ENCODE results near the gene PLCXD3. TPM values are rescaled to one million over a fixed set of nuclear protein-coding genes. Genes with fewer than 3 reads are reported as not detected.

Gene PLCXD3
- total RNA-seq, 2 donors from 2014 or later, result not detected

DNA sequence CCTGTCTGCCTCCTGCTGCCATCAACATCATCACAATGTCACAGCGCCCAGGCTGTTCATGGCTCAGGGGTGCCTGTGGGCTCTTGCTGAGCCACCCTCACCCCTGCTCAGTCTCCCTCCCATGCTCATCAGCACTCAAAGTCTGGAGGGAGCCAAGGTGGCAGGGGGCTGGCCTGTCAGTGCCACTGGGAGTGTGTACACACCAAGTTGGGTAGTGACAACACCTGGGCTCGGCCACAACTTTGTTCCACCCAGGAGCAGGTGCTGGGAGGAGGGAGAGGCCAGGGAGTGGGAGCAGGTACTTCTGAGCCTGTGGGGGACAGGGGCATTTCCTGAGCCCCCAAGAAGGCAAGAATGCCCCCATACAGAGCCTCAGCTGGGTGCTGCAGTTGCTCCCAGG is 219.6 kb downstream of the PLCXD3 start:
- no peaks in the 10 kb centered on the region for H3K4me1 Mint-ChIP-seq (ENCODE audit: low read depth in 2 of 2)
- peak in 1 of 2 donors; percentile 31 for ATAC-seq
- H3K4me3 Mint-ChIP-seq, result no peak overlapping the region
- DNase-seq (ENCODE audit: low spot score), result no peak
- peaks cover 12% of the 10 kb centered on the region for H3K9me3 Mint-ChIP-seq
- H3K27ac Mint-ChIP-seq, result no peak overlapping the region
- no peaks in the 10 kb centered on the region for H3K36me3 Mint-ChIP-seq
- H3K27me3 Mint-ChIP-seq, result no peaks in the 10 kb centered on the region

DNA sequence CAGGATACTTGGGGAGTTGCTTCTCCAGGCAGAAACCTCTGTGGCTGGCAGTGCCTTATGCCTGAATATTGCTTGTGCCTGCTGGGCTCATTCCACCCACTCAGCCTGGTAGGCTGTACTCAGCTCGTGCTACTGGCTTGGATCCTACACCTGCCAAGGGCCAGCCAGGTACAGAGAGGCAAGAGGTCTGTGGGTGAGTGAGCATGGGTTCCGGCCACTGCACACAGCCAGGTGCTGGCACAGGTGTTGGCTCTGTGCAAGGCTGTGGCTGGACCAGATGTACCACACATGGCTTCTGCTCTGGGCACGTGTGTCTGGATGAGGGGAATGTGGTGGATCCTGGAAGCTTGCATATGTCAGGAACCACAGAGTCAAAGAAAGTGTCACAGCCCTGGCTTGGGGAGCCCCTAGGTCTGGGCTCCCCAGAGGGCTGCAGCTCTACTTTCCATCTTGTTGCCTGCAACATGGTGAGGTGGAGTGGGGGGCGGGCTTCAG is 220.4 kb downstream of the PLCXD3 start:
- Mint-ChIP-seq H3K9me3 (peaks cover 12% of the 10 kb centered on the region), H3K4me1 (ENCODE audit: low read depth in 2 of 2) (no peaks in the 10 kb centered on the region), H3K27ac (no peak overlapping the region), H3K4me3 (no peak overlapping the region), H3K27me3 (no peaks in the 10 kb centered on the region), H3K36me3 (no peaks in the 10 kb centered on the region)
- ATAC-seq (peak in 1 of 2 donors; percentile 48), DNase-seq (ENCODE audit: low spot score) (no peak)

DNA sequence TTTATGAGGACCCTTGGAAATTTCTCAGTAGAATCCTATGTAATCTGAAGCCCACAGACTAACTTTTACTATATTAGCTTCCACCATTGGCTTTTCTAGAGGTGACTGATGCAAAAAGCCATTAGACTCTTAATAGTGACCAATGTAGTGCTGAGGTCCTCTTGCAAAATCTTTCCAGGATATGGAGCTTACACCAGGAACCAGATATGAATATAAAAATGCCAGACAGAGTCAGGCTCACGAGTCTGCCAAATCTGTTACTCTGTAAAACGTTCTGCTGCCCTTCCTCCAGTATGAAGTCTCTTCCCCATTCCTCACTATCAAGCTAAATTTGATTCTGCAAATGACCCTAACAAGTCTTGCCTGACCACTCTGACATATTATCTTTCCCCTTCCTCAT is 223.7 kb downstream of the PLCXD3 start:
- ATAC-seq, result no peak
- no peak overlapping the region for H3K4me3 Mint-ChIP-seq
- no peak overlapping the region for H3K27ac Mint-ChIP-seq
- H3K4me1 Mint-ChIP-seq (ENCODE audit: low read depth in 2 of 2), result no peaks in the 10 kb centered on the region
- peaks cover 12% of the 10 kb centered on the region for H3K9me3 Mint-ChIP-seq
- no peaks in the 10 kb centered on the region for H3K27me3 Mint-ChIP-seq
- no peaks in the 10 kb centered on the region for H3K36me3 Mint-ChIP-seq
- no peak for DNase-seq (ENCODE audit: low spot score)

GRCh38 chr5:41286165-41286564 is 224.2 kb downstream of the PLCXD3 start:
- H3K27ac Mint-ChIP-seq, result no peak overlapping the region
- H3K36me3 Mint-ChIP-seq, result no peaks in the 10 kb centered on the region
- H3K4me1 Mint-ChIP-seq (ENCODE audit: low read depth in 2 of 2), result no peaks in the 10 kb centered on the region
- H3K4me3 Mint-ChIP-seq, result no peak overlapping the region
- H3K27me3 Mint-ChIP-seq, result no peaks in the 10 kb centered on the region
- DNase-seq (ENCODE audit: low spot score), result no peak
- ATAC-seq, result no peak
- H3K9me3 Mint-ChIP-seq, result peaks cover 12% of the 10 kb centered on the region

GRCh38 chr5:41284938-41285337 is 225.5 kb downstream of the PLCXD3 start:
- H3K36me3 Mint-ChIP-seq, result no peaks in the 10 kb centered on the region
- no peaks in the 10 kb centered on the region for H3K4me1 Mint-ChIP-seq (ENCODE audit: low read depth in 2 of 2)
- peaks cover 12% of the 10 kb centered on the region for H3K9me3 Mint-ChIP-seq
- ATAC-seq, result no peak
- no peak for DNase-seq (ENCODE audit: low spot score)
- H3K27ac Mint-ChIP-seq, result no peak overlapping the region
- H3K27me3 Mint-ChIP-seq, result no peaks in the 10 kb centered on the region
- no peak overlapping the region for H3K4me3 Mint-ChIP-seq

- no peak overlapping the region for H3K27ac Mint-ChIP-seq
- ATAC-seq, result no peak
- DNase-seq (ENCODE audit: low spot score), result no peak
Observed at GRCh38 chr5:41281215-41281810, 229.1 kb downstream of the PLCXD3 start.

GRCh38 chr5:41279040-41279439 is 231.4 kb downstream of the PLCXD3 start:
- no peaks in the 10 kb centered on the region for H3K4me1 Mint-ChIP-seq (ENCODE audit: low read depth in 2 of 2)
- no peak overlapping the region for H3K27ac Mint-ChIP-seq
- peaks cover 0 to 5% of the 10 kb centered on the region in 2 donors for H3K27me3 Mint-ChIP-seq
- H3K9me3 Mint-ChIP-seq, result no peaks in the 10 kb centered on the region
- DNase-seq (ENCODE audit: low spot score), result no peak
- H3K36me3 Mint-ChIP-seq, result no peaks in the 10 kb centered on the region
- ATAC-seq, result no peak
- H3K4me3 Mint-ChIP-seq, result no peak overlapping the region

More at GRCh38 chr5:41281215-41281810, 229.1 kb downstream of the PLCXD3 start:
- H3K36me3 Mint-ChIP-seq, result no peaks in the 10 kb centered on the region
- H3K27me3 Mint-ChIP-seq, result no peaks in the 10 kb centered on the region
- no peak overlapping the region for H3K4me3 Mint-ChIP-seq
- H3K9me3 Mint-ChIP-seq, result no peaks in the 10 kb centered on the region
- no peaks in the 10 kb centered on the region for H3K4me1 Mint-ChIP-seq (ENCODE audit: low read depth in 2 of 2)

GRCh38 chr5:41277476-41278245 is 232.7 kb downstream of the PLCXD3 start:
- Mint-ChIP-seq H3K4me3 (no peak overlapping the region), H3K9me3 (no peaks in the 10 kb centered on the region), H3K27me3 (peaks cover 0 to 5% of the 10 kb centered on the region in 2 donors), H3K27ac (no peak overlapping the region), H3K36me3 (no peaks in the 10 kb centered on the region), H3K4me1 (ENCODE audit: low read depth in 2 of 2) (no peaks in the 10 kb centered on the region)
- ATAC-seq, result no peak
- no peak for DNase-seq (ENCODE audit: low spot score)

- DNase-seq (ENCODE audit: low spot score) (no peak), ATAC-seq (no peak)
- no peak overlapping the region for H3K27ac Mint-ChIP-seq
- peaks cover 0 to 5% of the 10 kb centered on the region in 2 donors for H3K27me3 Mint-ChIP-seq
- no peaks in the 10 kb centered on the region for H3K36me3 Mint-ChIP-seq
- H3K4me3 Mint-ChIP-seq, result no peak overlapping the region
- no peaks in the 10 kb centered on the region for H3K4me1 Mint-ChIP-seq (ENCODE audit: low read depth in 2 of 2)
- no peaks in the 10 kb centered on the region for H3K9me3 Mint-ChIP-seq
Observed at GRCh38 chr5:41275813-41276512, 234.4 kb downstream of the PLCXD3 start.

GRCh38 chr5:41270423-41271251 is 239.8 kb downstream of the PLCXD3 start:
- no peak for DNase-seq (ENCODE audit: low spot score)
- Mint-ChIP-seq H3K9me3 (no peaks in the 10 kb centered on the region), H3K27ac (no peak overlapping the region)

GRCh38 chr5:41268894-41269293 is 241.5 kb downstream of the PLCXD3 start:
- H3K9me3 Mint-ChIP-seq, result no peaks in the 10 kb centered on the region
- DNase-seq (ENCODE audit: low spot score) (no peak), ATAC-seq (no peak)
- H3K4me1 Mint-ChIP-seq (ENCODE audit: low read depth in 2 of 2), result no peaks in the 10 kb centered on the region
- no peaks in the 10 kb centered on the region for H3K27me3 Mint-ChIP-seq
- H3K27ac Mint-ChIP-seq, result no peak overlapping the region
- H3K4me3 Mint-ChIP-seq, result no peak overlapping the region
- no peaks in the 10 kb centered on the region for H3K36me3 Mint-ChIP-seq

More at GRCh38 chr5:41270423-41271251, 239.8 kb downstream of the PLCXD3 start:
- Mint-ChIP-seq H3K4me3 (no peak overlapping the region), H3K4me1 (ENCODE audit: low read depth in 2 of 2) (no peaks in the 10 kb centered on the region), H3K27me3 (peaks cover 0 to 5% of the 10 kb centered on the region in 2 donors), H3K36me3 (no peaks in the 10 kb centered on the region)
- ATAC-seq, result no peak

DNA sequence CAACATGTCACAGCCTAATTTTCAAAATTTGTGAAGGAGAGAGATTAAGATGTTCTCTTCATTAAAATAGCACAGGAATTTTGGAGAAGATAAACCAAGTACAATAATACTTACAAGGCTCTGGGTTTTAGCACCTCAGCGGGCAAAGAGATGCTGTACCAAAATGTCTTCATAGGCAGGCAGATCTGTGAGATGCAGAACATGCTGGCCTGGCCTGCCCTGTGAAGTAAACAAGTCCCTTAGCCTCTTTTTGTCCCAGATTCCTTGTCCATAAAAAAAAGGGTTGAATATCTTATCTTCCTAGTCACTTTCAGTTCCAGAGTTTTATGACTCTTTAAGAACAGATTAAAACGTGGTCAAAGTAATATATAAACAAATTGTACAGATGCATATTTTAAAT is 244.0 kb downstream of the PLCXD3 start:
- no peak for ATAC-seq

GRCh38 chr5:41264019-41264418 is 246.4 kb downstream of the PLCXD3 start:
- Mint-ChIP-seq H3K4me1 (ENCODE audit: low read depth in 2 of 2) (no peaks in the 10 kb centered on the region), H3K27ac (no peak overlapping the region), H3K36me3 (no peaks in the 10 kb centered on the region), H3K4me3 (no peak overlapping the region), H3K9me3 (peaks cover 6% of the 10 kb centered on the region), H3K27me3 (no peaks in the 10 kb centered on the region)
- DNase-seq (ENCODE audit: low spot score) (no peak), ATAC-seq (no peak)

More for the DNA sequence above, 244.0 kb downstream of the PLCXD3 start:
- no peaks in the 10 kb centered on the region for H3K36me3 Mint-ChIP-seq
- no peak for DNase-seq (ENCODE audit: low spot score)
- no peak overlapping the region for H3K27ac Mint-ChIP-seq
- H3K4me3 Mint-ChIP-seq, result no peak overlapping the region
- H3K4me1 Mint-ChIP-seq (ENCODE audit: low read depth in 2 of 2), result no peaks in the 10 kb centered on the region
- H3K9me3 Mint-ChIP-seq, result peaks cover 3% of the 10 kb centered on the region
- no peaks in the 10 kb centered on the region for H3K27me3 Mint-ChIP-seq

Data from natural killer cell treated with Interleukin-12 subunit alpha and Interleukin-12 subunit beta and Interleukin-15 and Interleukin-18, amount 100 ng/mL, for 72 hours (primary cell).